HCT116 (cell line): Measurements from ENCODE around the gene ZNF451.

Experiments
- EZH2 ChIP-seq: fragments of 200-600 bp; sonication (generic); IDR thresholded peaks from 2 replicates; pipeline ENCODE4 v1.6.1; 2017; ENCODE audit warnings: antibody characterized with exemption, mixed run types
- POLR2A ChIP-seq: IDR thresholded peaks from 2 replicates; pipeline ENCODE4 v1.7.0; 2011; ENCODE audit warnings: borderline replicate concordance; ENCODE audit not compliant: insufficient read depth, insufficient read length; ENCODE audit errors: extremely low read depth
- RAD21 ChIP-seq: IDR thresholded peaks from 2 replicates; pipeline ENCODE4 v1.6.1; 2012; ENCODE audit warnings: low read depth, mild to moderate bottlenecking
- SIN3A ChIP-seq: IDR thresholded peaks from 2 replicates; pipeline ENCODE4 v1.6.1; 2012; ENCODE audit warnings: low read depth
- SP1 ChIP-seq: IDR thresholded peaks from 2 replicates; pipeline ENCODE4 v1.6.1; 2012; ENCODE audit warnings: low read depth
- TCF7L2 ChIP-seq: IDR thresholded peaks from 2 replicates; pipeline ENCODE4 v1.7.0; 2011; ENCODE audit warnings: borderline replicate concordance, inconsistent platforms; ENCODE audit not compliant: insufficient read depth, insufficient read length; ENCODE audit errors: extremely low read depth
- ZNF274 ChIP-seq: fragments of 200-500 bp; sonication (Bioruptor generic); IDR thresholded peaks from 2 replicates; pipeline ENCODE4 v1.6.1; 2014; ENCODE audit warnings: mild to moderate bottlenecking, low read depth, low read length, inconsistent platforms
- TF ChIP-seq, protein P1 (sequence below), 3 experiments: fragments of 200-600 bp in 1 of 3; sonication (generic) in 1 of 3; IDR thresholded peaks in 2 of 3; conservative IDR thresholded peaks in 1 of 3; 2 replicates each; pipeline ENCODE4 v1.5.1; 2012 to 2017; ENCODE audit warnings: low read depth in 2 of 3, low read length in 2 of 3, antibody characterized with exemption in 1 of 3, borderline replicate concordance in 1 of 3, control low read depth in 1 of 3, mild to moderate bottlenecking in 1 of 3, mixed read lengths in 1 of 3, mixed run types in 1 of 3, moderate library complexity in 1 of 3; ENCODE audit not compliant: insufficient read depth in 1 of 3
- TF ChIP-seq, protein P2 (sequence below): IDR thresholded peaks from 2 replicates; pipeline ENCODE4 v1.6.1; 2012

DNA sequence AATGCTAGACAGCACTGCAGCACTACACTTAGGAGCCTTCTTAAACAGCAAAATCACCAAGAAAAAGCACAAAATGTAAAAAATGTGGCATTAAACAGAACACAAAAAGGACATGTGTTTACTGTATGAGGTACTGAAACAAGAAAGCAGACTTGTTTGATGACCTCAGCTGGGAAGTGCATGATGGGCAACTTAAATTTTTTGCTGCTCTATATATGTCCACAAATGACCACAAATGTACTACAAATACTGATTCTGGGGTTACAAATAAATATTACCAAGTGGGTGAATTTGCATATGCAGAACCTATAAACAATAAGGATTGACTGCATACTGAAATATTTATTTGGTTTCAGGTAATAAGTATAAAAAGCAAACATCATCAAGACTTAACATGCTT lies 119.0 kb downstream of the ZNF451 start:
- TF ChIP-seq, protein P1, sequence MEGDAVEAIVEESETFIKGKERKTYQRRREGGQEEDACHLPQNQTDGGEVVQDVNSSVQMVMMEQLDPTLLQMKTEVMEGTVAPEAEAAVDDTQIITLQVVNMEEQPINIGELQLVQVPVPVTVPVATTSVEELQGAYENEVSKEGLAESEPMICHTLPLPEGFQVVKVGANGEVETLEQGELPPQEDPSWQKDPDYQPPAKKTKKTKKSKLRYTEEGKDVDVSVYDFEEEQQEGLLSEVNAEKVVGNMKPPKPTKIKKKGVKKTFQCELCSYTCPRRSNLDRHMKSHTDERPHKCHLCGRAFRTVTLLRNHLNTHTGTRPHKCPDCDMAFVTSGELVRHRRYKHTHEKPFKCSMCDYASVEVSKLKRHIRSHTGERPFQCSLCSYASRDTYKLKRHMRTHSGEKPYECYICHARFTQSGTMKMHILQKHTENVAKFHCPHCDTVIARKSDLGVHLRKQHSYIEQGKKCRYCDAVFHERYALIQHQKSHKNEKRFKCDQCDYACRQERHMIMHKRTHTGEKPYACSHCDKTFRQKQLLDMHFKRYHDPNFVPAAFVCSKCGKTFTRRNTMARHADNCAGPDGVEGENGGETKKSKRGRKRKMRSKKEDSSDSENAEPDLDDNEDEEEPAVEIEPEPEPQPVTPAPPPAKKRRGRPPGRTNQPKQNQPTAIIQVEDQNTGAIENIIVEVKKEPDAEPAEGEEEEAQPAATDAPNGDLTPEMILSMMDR (IDR thresholded peaks at IDR 0.05 in 2 of 3, conservative IDR thresholded peaks at IDR 0.05 in 1 of 3; ENCODE audit: borderline replicate concordance in 1 of 3, insufficient read depth in 1 of 3, low read depth in 2 of 3, low read length in 2 of 3) = no peak
- TF ChIP-seq EZH2 = no peak
- no peak for TF ChIP-seq SP1
- TF ChIP-seq, protein P2, sequence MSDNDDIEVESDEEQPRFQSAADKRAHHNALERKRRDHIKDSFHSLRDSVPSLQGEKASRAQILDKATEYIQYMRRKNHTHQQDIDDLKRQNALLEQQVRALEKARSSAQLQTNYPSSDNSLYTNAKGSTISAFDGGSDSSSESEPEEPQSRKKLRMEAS = no peak
- no peak for TF ChIP-seq POLR2A
- TF ChIP-seq ZNF274 = no peak
- no peak for TF ChIP-seq RAD21
- TF ChIP-seq SIN3A = no peak
- no peak for TF ChIP-seq TCF7L2
